Ovary (tissue), 9 donors: ENCODE measurements around the gene RAP2A. TPM values are rescaled to one million over a fixed set of nuclear protein-coding genes. Genes with fewer than 3 reads are reported as not detected.

Source experiments
- DNase-seq, 5 donors: peaks; one replicate each; pipeline ENCODE4 v3.0.0-alpha.2; 2019 to 2020
- H3K27ac ChIP-seq, 2 donors: fragments of 200-600 bp; one replicate each; pipeline versions ENCODE4 v1.5.1 to v1.8.0; 2019 to 2022
- H3K27me3 ChIP-seq: fragments of 200-600 bp; one replicate; pipeline ENCODE4 v1.8.0; 2022
- H3K36me3 ChIP-seq: fragments of 200-600 bp; sonication (generic); one replicate; pipeline ENCODE4 v1.5.1; 2019
- H3K4me1 ChIP-seq: one replicate; pipeline ENCODE4 v1.8.1; 2013; ENCODE audit warnings: mild to moderate bottlenecking, moderate library complexity; ENCODE audit not compliant: insufficient read depth
- H3K4me3 ChIP-seq: fragments of 200-600 bp; sonication (generic); one replicate; pipeline ENCODE4 v1.5.1; 2017
- H3K9me3 ChIP-seq, 2 donors: fragments of 200-600 bp in 1 of 2; sonication (generic) in 1 of 2; one replicate each; pipeline versions ENCODE4 v1.5.1 to v1.8.1; 2013 to 2019; ENCODE audit warnings: mild to moderate bottlenecking in 1 of 2, moderate library complexity in 1 of 2
- EP300 ChIP-seq: sonication (generic); formaldehyde crosslinking; IDR thresholded peaks from one replicate; pipeline ENCODE4 v1.6.1; 2017; ENCODE audit warnings: antibody characterized with exemption
- POLR2A ChIP-seq: fragments of 450-650 bp; IDR thresholded peaks from one replicate; pipeline ENCODE4 v1.6.1; 2017; ENCODE audit warnings: antibody characterized with exemption, mild to moderate bottlenecking, moderate library complexity
- WGBS, 3 donors: extraction: QIAGEN DNeasy Blood & Tissue Kit in 1 of 3; methylation state at CpG; one replicate each; pipeline versions ENCODE4 v1.1.5 to v1.1.7; 2013 to 2017; 5-methylcytosine and 5-hydroxymethylcytosine counted together
- intact Hi-C, 4 donors: fragments of 100-400 bp; cut with DNase I; formaldehyde crosslinking; loops; one replicate each; pipeline versions ENCODE4 v1.11.0 to v1.15.1; 2022 to 2023
- polyA plus RNA-seq, 2 donors: library from polyadenylated mRNA; stranded (reverse); fragments of 200-250 nt in 1 of 2; fragments of 350-450 nt in 1 of 2; fragmentation: Illumina TruSeq in 1 of 2; extraction: RNeasy Lipid Tissue Mini Kit (QIAGEN cat#74804) in 1 of 2; gene quantifications; one replicate each; pipeline ENCODE4 v1.2.3, GENCODE V29; 2013 to 2014
- total RNA-seq, 7 donors: library from RNA; depleted of rRNA in 2 of 7; stranded (reverse); fragments of >200 nt in 2 of 7; fragmentation: NEBNext Ultra II Directional in 3 of 7; extraction: Animal tissue kit (Norgen Biotek cat#: 25700) in 3 of 7; gene quantifications; one replicate each; pipeline versions ENCODE4 v1.1.0 to v1.2.4, GENCODE V29; 2016 to 2023
- TF ChIP-seq, protein P1 (sequence below), 3 donors: fragments of 450-650 bp in 2 of 3; fragments of 200-600 bp in 1 of 3; IDR thresholded peaks; one replicate each; pipeline versions ENCODE4 v1.5.1 to v1.8.0; 2016 to 2022; ENCODE audit warnings: antibody characterized with exemption in 3 of 3, mild to moderate bottlenecking in 1 of 3
- donor health status: DM: no; HTN: no; CAD: no; lungs with moderate emphysema.
- donor health status: DM: no; HTN: no; CAD: no.
- donor health status: Bipolar disorder and iron deficiency.
- donor health status: DM: yes; HTN: yes; CAD: no.
- donor health status: DM: no; HTN: no; CAD: no.
- donor health status: DM: yes; HTN: yes; CAD: no.

Gene RAP2A
- total and polyA plus RNA-seq, 9 donors, result 6.6 to 23.1 (median 13.6) TPM

DNA sequence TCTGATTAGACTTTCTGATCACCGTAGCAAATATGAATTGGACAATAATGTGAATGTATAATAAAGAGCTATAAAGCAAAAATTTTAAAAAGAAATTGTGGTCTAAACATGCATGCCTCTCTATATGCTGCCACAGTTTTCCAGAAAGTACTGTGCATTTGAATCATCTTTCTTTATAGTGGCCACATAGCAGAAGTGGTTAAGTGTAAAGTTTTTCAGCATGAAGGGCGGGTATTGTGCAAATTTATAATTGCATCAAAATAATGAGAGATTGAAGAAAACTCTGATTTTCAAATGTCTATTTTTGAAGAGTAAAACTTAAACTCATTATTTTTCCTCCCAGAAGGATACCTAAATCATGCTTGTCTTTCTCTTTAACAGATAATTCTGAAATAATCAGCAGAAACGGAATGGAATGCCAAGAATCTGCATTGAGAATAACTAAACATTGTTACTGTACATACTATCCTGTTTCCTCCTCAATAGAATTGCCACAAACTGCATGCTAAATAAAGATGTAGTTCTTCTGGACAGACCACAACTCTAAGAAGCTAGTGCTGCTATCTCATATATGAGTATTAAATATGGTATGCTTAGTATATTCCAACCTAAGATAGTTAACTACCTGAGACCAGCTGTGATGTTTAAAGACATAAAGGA lies 42.9 kb upstream of the RAP2A start:
- no peaks in the 10 kb centered on the region for H3K4me1 ChIP-seq
- DNase-seq, result no peak
- WGBS, 3 donors, result 58 to 66% (median 61%) methylated on average over 3 of the region's 3 CpGs
- no peak overlapping the region for H3K4me3 ChIP-seq
- intact Hi-C loops, result no loop called here
- H3K36me3 ChIP-seq, result no peaks in the 10 kb centered on the region
- no peaks in the 10 kb centered on the region for H3K9me3 ChIP-seq
- TF ChIP-seq, protein P1, sequence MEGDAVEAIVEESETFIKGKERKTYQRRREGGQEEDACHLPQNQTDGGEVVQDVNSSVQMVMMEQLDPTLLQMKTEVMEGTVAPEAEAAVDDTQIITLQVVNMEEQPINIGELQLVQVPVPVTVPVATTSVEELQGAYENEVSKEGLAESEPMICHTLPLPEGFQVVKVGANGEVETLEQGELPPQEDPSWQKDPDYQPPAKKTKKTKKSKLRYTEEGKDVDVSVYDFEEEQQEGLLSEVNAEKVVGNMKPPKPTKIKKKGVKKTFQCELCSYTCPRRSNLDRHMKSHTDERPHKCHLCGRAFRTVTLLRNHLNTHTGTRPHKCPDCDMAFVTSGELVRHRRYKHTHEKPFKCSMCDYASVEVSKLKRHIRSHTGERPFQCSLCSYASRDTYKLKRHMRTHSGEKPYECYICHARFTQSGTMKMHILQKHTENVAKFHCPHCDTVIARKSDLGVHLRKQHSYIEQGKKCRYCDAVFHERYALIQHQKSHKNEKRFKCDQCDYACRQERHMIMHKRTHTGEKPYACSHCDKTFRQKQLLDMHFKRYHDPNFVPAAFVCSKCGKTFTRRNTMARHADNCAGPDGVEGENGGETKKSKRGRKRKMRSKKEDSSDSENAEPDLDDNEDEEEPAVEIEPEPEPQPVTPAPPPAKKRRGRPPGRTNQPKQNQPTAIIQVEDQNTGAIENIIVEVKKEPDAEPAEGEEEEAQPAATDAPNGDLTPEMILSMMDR (IDR thresholded peaks at IDR 0.05), result no peak
- no peak for TF ChIP-seq EP300
- no peak for TF ChIP-seq POLR2A
- no peaks in the 10 kb centered on the region for H3K27me3 ChIP-seq
- no peak overlapping the region for H3K27ac ChIP-seq

DNA sequence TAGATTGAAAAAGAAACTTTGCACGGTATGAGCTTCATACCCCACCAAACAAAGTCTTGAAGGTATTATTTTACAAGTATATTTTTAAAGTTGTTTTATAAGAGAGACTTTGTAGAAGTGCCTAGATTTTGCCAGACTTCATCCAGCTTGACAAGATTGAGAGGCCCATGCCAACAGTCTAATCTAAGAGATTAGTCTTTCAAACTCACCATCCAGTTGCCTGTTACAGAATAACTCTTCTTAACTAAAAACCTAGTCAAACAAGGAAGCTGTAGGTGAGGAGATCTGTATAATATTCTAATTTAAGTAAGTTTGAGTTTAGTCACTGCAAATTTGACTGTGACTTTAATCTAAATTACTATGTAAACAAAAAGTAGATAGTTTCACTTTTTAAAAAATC lies 41.9 kb upstream of the RAP2A start:
- H3K4me1 ChIP-seq, result no peaks in the 10 kb centered on the region
- intact Hi-C loops, result no loop called here
- DNase-seq, result no peak
- H3K9me3 ChIP-seq, result no peaks in the 10 kb centered on the region
- no peaks in the 10 kb centered on the region for H3K36me3 ChIP-seq
- no peak overlapping the region for H3K27ac ChIP-seq
- WGBS, 3 donors, result 62 to 80% (median 63%) methylated on average over 1 of the region's 1 CpG
- no peaks in the 10 kb centered on the region for H3K27me3 ChIP-seq
- TF ChIP-seq, protein P1 (IDR thresholded peaks at IDR 0.05), result no peak
- no peak for TF ChIP-seq EP300
- TF ChIP-seq POLR2A, result no peak
- no peak overlapping the region for H3K4me3 ChIP-seq

DNA sequence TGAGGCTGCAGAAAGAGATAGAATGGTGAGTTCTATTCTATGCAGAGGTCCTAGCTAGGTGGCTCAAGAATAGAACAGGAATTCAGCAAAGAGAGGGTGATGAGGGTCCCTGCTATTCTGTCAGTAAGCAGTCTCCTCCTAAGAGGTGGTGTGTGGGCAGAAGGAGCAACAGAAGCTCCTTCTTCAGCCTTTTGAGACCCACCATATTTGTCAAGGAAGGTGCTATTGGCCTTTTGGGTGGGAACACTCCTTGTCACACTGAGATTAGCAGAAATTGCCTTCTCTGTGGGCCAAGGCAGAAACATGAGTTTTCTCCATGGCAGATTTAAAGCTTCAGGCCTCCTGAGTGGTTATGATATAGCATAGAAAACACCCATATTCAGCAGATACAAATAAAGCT lies 39.4 kb upstream of the RAP2A start:
- H3K9me3 ChIP-seq, result no peaks in the 10 kb centered on the region
- no peaks in the 10 kb centered on the region for H3K36me3 ChIP-seq
- H3K4me1 ChIP-seq, result no peaks in the 10 kb centered on the region
- H3K27me3 ChIP-seq, result no peaks in the 10 kb centered on the region
- no peak overlapping the region for H3K4me3 ChIP-seq
- no peak for DNase-seq
- H3K27ac ChIP-seq, result no peak overlapping the region
- intact Hi-C loops, result no loop called here
- TF ChIP-seq POLR2A, result no peak
- no peak for TF ChIP-seq EP300
- TF ChIP-seq, protein P1 (IDR thresholded peaks at IDR 0.05), result no peak

DNA sequence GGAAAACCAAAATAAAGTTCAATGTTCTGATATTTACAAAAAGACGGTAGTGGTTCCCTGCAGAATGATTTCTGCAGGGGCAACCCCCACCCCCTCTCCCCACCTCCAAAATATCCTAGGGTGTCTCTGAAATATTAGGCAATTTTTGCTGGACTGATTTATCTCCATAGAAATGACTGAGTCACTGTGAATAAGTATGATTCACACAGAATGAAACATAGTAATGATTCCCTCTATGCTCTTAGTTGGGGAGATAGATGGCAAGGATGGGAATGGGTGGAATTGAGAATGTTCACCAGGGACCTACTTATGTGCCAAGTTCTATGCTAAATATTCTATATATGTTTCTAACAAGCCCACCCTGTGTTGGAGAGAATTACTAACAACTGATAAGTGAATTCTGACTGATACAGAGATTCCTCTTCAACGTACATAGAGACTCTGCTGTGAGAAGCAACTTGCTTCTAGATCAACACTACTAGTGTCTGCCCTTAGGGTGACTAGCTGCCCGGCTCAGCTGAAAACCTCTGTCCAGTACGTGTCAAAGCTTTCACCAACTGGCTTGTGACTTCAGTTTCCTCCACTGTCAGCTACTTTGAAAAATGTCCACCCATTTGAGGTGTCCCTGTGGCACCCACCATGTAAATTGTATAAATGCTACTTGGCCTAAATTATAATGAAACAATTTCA lies 38.4 kb upstream of the RAP2A start:
- no peaks in the 10 kb centered on the region for H3K4me1 ChIP-seq
- no peak overlapping the region for H3K4me3 ChIP-seq
- no peaks in the 10 kb centered on the region for H3K27me3 ChIP-seq
- intact Hi-C loops, result no loop called here
- TF ChIP-seq EP300 (no peak), POLR2A (no peak)
- TF ChIP-seq, protein P1 (IDR thresholded peaks at IDR 0.05), result no peak
- WGBS, 3 donors, result 77 to 84% (median 79%) methylated on average over 4 of the region's 4 CpGs
- no peak for DNase-seq
- H3K36me3 ChIP-seq, result no peaks in the 10 kb centered on the region
- H3K9me3 ChIP-seq, result no peaks in the 10 kb centered on the region
- H3K27ac ChIP-seq, result no peak overlapping the region
